PFSK-1 (cell line): Measurements from ENCODE around the gene R3HCC1L.

Source experiments
- FOXP2 ChIP-seq: optimal IDR thresholded peaks from 2 replicates; pipeline ENCODE3; 2011; ENCODE audit warnings: borderline replicate concordance, control low read depth, inconsistent platforms; ENCODE audit not compliant: insufficient read depth; ENCODE audit errors: extremely low read length, extremely low read depth
- POLR2AphosphoS5 ChIP-seq: IDR thresholded peaks from 2 replicates; pipeline ENCODE4 v1.6.1; 2012; ENCODE audit warnings: low read depth, mild to moderate bottlenecking, control low read depth, low read length, moderate library complexity
- REST ChIP-seq, 2 experiments: IDR thresholded peaks; 2 replicates each; pipeline versions ENCODE4 v1.6.1 to v1.8.0; 2011 to 2012; ENCODE audit warnings: low read depth in 2 of 2, low read length in 2 of 2, control low read depth in 1 of 2, inconsistent platforms in 1 of 2, mild to moderate bottlenecking in 1 of 2, moderate library complexity in 1 of 2; ENCODE audit not compliant: insufficient read depth in 1 of 2
- SIN3A ChIP-seq: IDR thresholded peaks from 2 replicates; pipeline ENCODE4 v1.6.1; 2012; ENCODE audit warnings: mild to moderate bottlenecking, low read length, moderate library complexity, borderline replicate concordance; ENCODE audit not compliant: insufficient read depth
- TAF1 ChIP-seq: IDR thresholded peaks from 2 replicates; pipeline ENCODE4 v1.6.1; 2012; ENCODE audit warnings: low read length, control low read depth, borderline replicate concordance; ENCODE audit not compliant: insufficient read depth

GRCh38 chr10:98195120-98195519, 60.7 kb downstream of the R3HCC1L start:
- TF ChIP-seq REST (IDR thresholded peaks at IDR 0.05; ENCODE audit: insufficient read depth in 1 of 2, low read depth in 2 of 2, low read length in 2 of 2) (no peak), POLR2AphosphoS5 (no peak), SIN3A (no peak), TAF1 (no peak), FOXP2 (no peak)
